Astrocyte (in vitro differentiated cells and primary cell): ENCODE results near the gene CDC42EP3.

ENCODE experiments used
- CTCF ChIP-seq: IDR thresholded peaks from 2 replicates; pipeline ENCODE4 v1.5.1; 2011; ENCODE audit warnings: low read depth, mild to moderate bottlenecking, inconsistent platforms, low read length, moderate library complexity; ENCODE audit not compliant: insufficient read depth
- EZH2 ChIP-seq: IDR thresholded peaks from 2 replicates; pipeline ENCODE4 v1.6.1; 2012; ENCODE audit warnings: mild to moderate bottlenecking, low read length, inconsistent platforms; ENCODE audit not compliant: insufficient read depth

- TF ChIP-seq CTCF (no peak), EZH2 (no peak)
Measured at GRCh38 chr2:37623971-37624900, 47.2 kb downstream of the CDC42EP3 start.
